Measurements from ENCODE around the gene LMAN1L.

Gene LMAN1L

GRCh38 chr15:74815121-74815934, 2.7 kb downstream of the LMAN1L start:
- H3K4me3 ChIP-seq (ENCODE audit: low read depth, low read length): no peak overlapping the region

GRCh38 chr15:74815961-74816360, 3.3 kb downstream of the LMAN1L start:
- no peak overlapping the region for H3K4me3 ChIP-seq (ENCODE audit: low read depth, low read length)

DNA sequence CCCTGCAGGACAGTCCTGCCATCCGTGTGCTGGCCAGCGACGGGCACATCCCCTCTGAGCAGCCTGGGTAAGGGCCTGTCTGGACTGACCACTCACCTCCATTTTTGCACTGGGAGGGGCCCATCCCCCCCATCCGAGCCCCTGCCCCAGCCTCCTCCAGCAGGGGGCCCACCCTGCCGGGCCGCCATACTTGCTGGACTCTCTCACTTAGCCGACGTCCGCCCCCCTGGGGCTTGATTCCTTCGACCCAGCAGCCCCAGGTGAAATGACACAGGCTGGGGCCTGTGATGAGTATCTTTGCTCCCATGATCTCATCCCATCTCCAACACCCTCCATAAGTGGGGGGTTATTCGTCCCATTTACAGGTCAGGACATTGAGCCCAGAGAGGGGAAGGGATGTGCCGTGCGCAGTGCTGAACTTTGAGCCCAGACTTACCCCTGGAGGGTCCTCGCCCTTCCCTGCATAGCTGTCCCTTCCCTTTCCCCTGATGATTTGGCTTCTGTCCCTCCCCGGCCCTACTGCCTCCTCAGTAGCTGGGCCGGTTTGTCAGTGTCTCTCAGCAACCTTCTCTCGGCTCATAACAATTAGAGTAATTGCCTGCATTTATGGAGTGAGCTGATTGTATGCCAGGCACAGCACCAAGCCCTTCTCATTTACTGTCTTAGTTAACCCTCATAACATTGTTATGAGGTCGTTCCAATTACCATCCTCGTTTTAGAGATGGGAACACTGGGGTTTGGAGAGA, 4.2 kb downstream of the LMAN1L start:
- H3K4me3 ChIP-seq (ENCODE audit: low read depth, low read length): no peak overlapping the region

GRCh38 chr15:74817370-74817737, 4.7 kb downstream of the LMAN1L start:
- no peak overlapping the region for H3K4me3 ChIP-seq (ENCODE audit: low read depth, low read length)

DNA sequence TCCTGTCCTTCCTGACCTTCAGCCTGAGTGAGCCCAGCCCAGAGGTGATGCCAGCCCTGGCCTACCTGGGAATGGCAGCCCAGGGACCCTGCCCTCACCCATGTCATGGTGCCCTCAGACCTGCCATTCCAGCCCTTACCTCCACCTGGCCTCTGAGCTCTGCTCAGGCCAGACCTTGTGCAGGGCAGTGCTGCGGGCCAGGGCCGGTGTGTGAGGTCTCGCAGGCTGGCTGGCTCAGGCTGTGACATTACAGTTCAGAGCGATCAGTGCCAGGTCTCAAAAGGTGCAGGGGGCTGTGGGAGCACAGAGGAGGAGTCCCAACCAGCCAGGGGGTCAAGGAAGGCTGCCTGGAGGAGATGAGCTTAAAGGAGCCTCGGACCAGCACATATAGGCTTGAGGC, 7.4 kb downstream of the LMAN1L start:
- H3K4me3 ChIP-seq (ENCODE audit: low read depth, low read length): no peak overlapping the region

DNA sequence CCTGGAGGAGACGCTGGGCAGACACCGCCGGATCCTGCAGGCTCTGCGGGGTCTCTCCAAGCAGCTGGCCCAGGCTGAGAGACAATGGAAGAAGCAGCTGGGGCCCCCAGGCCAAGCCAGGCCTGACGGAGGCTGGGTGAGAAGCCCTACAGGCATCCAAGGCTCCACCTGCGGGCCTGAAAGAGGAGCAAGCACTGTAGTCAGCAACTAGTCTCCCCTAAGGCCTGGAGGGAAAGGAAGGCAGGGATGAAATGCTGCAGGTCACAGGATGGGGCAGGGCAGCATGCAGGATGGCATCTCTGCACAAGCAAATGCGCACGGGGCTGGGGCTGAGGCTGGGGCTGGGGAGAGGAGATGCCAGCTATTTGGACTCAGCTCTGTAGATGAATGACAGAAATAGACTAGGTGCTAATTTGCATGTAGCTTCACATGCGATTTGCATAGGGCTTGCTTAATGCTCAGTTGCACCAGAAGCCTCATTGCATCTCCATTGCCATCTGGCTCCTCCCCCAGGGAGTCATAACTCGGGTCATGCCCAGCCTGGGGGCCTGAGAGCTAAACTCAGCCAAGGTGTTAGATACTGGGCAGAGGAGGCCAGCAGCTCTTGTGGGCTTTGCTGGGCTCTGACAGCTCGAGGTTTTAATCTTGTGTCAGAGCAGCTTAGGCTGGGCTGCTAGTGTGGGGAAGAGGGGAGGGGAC, 8.6 kb downstream of the LMAN1L start:
- no peak overlapping the region for H3K4me3 ChIP-seq (ENCODE audit: low read depth, low read length)

- H3K4me3 ChIP-seq (ENCODE audit: low read depth, low read length): no peak overlapping the region
Measured at GRCh38 chr15:74821790-74822158, 9.1 kb downstream of the LMAN1L start.

- H3K4me3 ChIP-seq (ENCODE audit: low read depth, low read length): no peak overlapping the region
Measured at GRCh38 chr15:74822233-74822632, 9.6 kb downstream of the LMAN1L start.

DNA sequence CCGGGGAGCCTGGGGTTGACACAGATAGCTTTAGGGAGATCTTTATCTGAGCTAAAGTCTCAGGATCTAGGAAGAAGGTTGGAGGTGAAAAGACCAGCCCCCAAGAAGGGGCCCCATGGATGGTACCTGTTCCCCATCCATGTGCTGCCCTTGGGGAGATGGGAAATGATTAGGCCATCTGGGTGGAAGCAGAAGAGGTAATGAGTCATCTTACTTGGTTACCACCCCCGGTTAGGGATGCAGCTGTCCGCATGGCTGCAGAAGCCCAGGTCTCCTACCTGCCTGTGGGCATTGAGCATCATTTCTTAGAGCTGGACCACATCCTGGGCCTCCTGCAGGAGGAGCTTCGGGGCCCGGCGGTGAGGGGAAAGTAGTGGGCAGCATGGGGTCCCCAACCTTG, 10.7 kb downstream of the LMAN1L start:
- H3K4me3 ChIP-seq (ENCODE audit: low read depth, low read length): no peak overlapping the region

DNA sequence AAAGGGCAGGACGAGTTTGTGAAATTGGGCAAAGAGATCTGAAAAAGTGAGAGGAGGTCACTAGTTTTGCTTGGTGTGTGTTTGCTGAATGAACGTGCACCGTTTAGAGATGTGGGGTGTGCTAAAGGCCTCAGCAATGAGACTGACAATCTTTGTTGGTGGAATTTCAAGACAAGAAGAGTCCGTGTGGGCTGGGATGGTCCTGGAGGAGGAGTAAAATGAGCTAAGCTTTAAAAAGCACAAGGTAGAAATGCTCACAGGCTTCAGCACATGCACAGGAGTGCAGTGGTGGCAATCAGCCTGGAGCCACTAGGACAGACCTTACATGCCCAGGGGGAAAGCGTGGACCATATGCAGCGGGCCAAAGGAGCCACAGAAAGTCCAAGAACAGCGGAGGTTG, 12.3 kb downstream of the LMAN1L start:
- H3K4me3 ChIP-seq (ENCODE audit: low read depth, low read length): no peak overlapping the region

GRCh38 chr15:74825866-74826265, 13.2 kb downstream of the LMAN1L start:
- no peak overlapping the region for H3K4me3 ChIP-seq (ENCODE audit: low read depth, low read length)

DNA sequence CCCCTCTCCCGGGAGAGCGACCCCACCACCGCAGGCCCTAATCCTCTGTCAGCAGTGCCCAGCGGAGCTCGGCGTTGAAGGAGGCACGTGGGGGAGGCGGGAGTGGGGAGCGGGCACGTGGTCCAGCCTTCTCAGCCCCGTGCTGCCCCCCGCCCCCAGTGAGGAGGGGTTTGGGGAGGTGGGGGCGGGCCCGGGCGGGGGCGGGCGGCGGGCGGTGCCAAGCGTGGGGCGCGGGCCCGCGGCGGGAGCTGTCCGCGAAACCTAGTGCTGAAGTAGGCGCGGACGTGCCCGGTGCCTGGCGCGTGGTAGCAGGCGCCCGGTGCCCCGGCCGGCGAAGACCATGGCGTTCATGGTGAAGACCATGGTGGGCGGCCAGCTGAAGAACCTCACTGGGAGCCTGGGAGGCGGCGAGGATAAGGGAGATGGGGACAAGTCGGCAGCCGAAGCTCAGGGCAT, 13.8 kb downstream of the LMAN1L start, which contains the start of gene CPLX3:
Gene CPLX3, plus strand, starts transcription at position 264 of the 456 bp plus-strand sequence. Its CDS starts 77 bp downstream, at position 341.
- H3K4me3 ChIP-seq (ENCODE audit: low read depth, low read length): no peak within 1 kb of the TSS

DNA sequence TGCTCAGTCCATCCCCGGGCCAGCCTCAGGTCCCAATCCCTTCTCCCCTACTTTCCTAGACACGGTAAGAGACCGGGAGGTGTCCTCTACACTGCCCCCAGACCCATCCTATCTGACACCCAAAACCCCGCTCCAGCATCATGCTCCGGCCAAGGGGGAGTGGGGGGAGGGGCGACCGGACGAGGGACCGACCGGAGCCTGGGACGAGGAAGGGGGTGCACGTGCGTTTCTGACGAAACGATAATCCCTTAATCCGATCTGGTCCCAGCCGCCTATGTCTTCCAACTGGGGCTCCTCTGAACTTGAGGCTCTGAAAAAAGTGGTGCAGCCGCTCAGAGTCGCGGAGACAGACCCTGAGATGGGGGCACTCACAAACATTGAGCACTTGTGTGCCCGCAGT, 14.3 kb downstream of the LMAN1L start:
- H3K4me3 ChIP-seq (ENCODE audit: low read depth, low read length): no peak overlapping the region

DNA sequence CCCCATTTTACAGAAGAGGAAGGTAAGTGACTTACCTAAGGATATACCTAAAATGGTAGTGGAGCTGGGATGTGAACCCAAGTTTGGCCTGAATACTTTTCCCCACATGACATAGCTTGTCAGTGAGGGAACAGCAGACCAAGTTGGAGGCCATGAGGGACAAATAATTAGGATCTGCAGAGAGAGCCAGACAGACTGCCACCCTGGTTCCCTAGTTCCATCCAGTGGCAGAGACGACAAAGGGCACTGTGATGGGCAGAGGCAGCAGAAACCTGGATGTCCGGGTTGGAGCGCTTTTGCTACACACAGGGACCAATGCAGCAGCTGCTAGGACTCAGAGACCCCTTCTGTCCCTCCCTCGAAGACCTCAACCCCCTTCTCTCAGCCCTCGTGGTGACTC, 15.0 kb downstream of the LMAN1L start:
- H3K4me3 ChIP-seq (ENCODE audit: low read depth, low read length): no peak overlapping the region

DNA sequence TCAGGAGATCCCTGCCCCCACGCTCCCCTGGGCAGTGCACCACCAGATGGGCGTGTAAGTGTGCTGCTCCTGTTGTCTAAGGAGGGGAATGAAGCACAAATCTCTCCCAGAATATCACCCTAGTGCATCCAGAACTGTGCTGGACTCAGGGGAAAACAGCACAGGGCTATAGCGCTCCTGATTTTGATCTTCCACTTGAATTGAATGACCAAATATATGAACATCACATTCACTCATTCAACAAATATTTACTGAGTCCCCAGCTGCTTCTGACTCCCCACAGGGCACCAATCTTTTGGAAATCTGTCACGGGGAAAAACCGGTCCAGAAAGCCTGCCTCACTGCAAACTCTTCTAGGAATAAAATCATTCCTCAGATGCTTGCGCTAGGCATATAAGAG, 16.2 kb downstream of the LMAN1L start:
- no peak overlapping the region for H3K4me3 ChIP-seq (ENCODE audit: low read depth, low read length)

- H3K4me3 ChIP-seq (ENCODE audit: low read depth, low read length): no peak overlapping the region
Measured at GRCh38 chr15:74829486-74829885, 16.9 kb downstream of the LMAN1L start.

DNA sequence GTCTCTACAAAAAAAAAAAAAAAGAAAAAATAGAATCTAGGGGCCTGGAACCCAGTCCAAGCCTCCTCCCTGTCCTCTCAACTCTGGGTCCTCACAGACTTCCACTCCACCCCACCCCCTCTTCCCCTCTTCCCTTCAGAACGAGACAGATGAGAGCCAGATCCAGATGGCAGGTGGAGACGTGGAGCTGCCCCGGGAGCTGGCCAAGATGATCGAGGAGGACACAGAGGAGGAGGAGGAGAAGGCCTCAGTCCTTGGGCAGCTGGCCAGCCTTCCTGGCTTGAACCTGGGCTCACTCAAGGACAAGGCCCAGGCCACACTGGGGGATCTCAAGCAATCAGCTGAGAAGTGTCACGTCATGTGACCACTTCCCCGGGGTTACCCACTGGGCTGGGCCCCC, 17.4 kb downstream of the LMAN1L start:
- no peak overlapping the region for H3K4me3 ChIP-seq (ENCODE audit: low read depth, low read length)

DNA sequence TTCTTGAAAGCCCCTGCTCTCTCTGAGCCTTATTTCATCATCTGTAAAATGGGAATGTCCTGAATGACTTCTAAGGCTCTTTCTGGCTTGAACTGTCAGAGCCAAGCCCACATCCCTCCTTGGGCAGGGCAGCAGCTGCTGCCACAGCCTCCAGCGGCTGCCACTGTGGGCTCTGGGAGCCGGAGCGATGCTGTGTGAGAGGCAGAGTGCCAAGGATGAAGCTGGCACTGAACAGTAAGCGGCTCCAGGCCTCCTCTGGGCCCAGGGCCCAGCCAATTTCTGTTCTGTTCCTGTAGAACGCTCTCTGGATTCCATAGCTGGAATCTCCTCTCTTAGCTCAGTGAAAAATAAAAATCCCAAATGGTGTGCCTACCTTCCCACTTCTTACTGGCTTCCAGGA, 18.2 kb downstream of the LMAN1L start:
- no peak overlapping the region for H3K4me3 ChIP-seq (ENCODE audit: low read depth, low read length)

GRCh38 chr15:74831813-74832495, 19.3 kb downstream of the LMAN1L start:
- H3K4me3 ChIP-seq (ENCODE audit: low read depth, low read length): no peak overlapping the region

- H3K4me3 ChIP-seq (ENCODE audit: low read depth, low read length): no peak overlapping the region
Measured at GRCh38 chr15:74832826-74833225, 20.2 kb downstream of the LMAN1L start.
